Measurements from ENCODE around the gene NFE2L3.

DNA sequence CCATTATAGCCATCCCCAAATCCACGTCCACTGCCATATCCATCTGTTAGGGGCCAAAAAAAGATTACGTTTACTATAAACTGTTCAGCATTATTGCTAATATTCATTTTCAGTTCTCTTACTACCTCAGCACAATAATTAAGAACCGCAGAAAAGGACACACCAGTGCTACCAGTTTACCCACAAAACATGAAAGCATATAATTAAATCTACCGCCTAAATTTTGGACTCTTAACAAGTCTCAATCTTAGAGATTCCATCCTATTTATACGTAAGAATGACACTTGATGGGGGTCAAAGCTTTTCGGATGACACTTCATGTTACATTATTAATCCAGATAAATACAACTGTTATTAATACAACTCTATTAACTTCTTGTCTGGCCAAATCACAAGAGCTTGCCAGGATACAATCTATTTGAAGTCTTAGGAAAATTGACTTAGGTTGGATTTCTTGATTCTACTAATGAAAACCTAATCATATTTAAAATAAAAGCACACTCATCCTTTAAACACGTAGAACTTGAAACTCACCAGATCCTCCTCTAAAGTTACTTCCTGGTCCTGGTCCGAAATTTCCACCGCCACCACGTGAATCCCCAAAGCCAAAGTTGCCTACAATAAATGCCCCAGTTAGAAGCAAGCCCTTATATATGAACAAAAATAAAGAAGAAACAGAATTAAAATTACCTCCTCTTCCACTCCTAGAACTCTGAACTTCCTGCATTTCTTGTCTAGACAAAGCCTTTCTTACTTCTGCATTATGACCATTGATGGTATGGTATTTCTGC lies 44.1 kb downstream of the NFE2L3 start:
- TF ChIP-seq POLR2A (IDR thresholded peaks at IDR 0.05; ENCODE audit: control extremely low read depth in 1 of 2, low read depth in 2 of 2, low read length in 2 of 2) (peak in 1 of 2 experiments; percentile 61; a peak in 1 of 3 replicates), KDM1A (IDR thresholded peaks at IDR 0.05; ENCODE audit: borderline replicate concordance, low read length) (no peak), BACH1 (IDR thresholded peaks at IDR 0.05; ENCODE audit: low read length) (no peak)
